ENCODE data around the gene KCNQ1.

DNA sequence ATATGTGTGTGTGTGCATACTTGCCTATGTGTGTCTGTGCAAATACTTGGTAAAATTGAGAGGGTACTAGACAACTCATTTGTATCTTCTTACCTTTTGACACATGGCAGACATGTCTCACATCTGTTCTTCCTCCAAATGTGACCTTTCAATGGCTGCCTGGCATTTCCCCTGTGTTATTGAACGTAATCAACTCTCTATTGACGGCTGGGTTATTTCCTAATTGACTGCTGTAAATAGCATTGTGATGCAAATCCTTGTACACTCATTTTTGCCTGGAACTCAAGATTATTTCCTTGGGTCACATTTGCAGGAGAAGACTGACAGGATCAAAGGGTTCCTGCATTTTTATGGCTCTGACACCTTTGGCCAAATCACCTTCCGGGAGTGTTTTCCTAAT, 37.4 kb downstream of the KCNQ1 start:
- TF ChIP-seq, protein P1, sequence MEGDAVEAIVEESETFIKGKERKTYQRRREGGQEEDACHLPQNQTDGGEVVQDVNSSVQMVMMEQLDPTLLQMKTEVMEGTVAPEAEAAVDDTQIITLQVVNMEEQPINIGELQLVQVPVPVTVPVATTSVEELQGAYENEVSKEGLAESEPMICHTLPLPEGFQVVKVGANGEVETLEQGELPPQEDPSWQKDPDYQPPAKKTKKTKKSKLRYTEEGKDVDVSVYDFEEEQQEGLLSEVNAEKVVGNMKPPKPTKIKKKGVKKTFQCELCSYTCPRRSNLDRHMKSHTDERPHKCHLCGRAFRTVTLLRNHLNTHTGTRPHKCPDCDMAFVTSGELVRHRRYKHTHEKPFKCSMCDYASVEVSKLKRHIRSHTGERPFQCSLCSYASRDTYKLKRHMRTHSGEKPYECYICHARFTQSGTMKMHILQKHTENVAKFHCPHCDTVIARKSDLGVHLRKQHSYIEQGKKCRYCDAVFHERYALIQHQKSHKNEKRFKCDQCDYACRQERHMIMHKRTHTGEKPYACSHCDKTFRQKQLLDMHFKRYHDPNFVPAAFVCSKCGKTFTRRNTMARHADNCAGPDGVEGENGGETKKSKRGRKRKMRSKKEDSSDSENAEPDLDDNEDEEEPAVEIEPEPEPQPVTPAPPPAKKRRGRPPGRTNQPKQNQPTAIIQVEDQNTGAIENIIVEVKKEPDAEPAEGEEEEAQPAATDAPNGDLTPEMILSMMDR (IDR thresholded peaks at IDR 0.05), result no peak
- TF ChIP-seq EP300 (IDR thresholded peaks at IDR 0.05; ENCODE audit: borderline replicate concordance in 1 of 2, low read depth in 1 of 2, low read length in 1 of 2) (no peak), SMC3 (IDR thresholded peaks at IDR 0.05; ENCODE audit: low read depth, low read length) (no peak), YY1 (IDR thresholded peaks at IDR 0.05; ENCODE audit: low read depth) (no peak), EZH2phosphoT487 (IDR thresholded peaks at IDR 0.05; ENCODE audit: borderline replicate concordance, low read depth) (no peak)
- TF ChIP-seq, protein P2, sequence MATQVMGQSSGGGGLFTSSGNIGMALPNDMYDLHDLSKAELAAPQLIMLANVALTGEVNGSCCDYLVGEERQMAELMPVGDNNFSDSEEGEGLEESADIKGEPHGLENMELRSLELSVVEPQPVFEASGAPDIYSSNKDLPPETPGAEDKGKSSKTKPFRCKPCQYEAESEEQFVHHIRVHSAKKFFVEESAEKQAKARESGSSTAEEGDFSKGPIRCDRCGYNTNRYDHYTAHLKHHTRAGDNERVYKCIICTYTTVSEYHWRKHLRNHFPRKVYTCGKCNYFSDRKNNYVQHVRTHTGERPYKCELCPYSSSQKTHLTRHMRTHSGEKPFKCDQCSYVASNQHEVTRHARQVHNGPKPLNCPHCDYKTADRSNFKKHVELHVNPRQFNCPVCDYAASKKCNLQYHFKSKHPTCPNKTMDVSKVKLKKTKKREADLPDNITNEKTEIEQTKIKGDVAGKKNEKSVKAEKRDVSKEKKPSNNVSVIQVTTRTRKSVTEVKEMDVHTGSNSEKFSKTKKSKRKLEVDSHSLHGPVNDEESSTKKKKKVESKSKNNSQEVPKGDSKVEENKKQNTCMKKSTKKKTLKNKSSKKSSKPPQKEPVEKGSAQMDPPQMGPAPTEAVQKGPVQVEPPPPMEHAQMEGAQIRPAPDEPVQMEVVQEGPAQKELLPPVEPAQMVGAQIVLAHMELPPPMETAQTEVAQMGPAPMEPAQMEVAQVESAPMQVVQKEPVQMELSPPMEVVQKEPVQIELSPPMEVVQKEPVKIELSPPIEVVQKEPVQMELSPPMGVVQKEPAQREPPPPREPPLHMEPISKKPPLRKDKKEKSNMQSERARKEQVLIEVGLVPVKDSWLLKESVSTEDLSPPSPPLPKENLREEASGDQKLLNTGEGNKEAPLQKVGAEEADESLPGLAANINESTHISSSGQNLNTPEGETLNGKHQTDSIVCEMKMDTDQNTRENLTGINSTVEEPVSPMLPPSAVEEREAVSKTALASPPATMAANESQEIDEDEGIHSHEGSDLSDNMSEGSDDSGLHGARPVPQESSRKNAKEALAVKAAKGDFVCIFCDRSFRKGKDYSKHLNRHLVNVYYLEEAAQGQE (IDR thresholded peaks at IDR 0.05; ENCODE audit: low read depth, low read length), result no peak

All from SK-N-SH (cell line).